Measurements from ENCODE around the gene UBXN11.

Gene UBXN11

DNA sequence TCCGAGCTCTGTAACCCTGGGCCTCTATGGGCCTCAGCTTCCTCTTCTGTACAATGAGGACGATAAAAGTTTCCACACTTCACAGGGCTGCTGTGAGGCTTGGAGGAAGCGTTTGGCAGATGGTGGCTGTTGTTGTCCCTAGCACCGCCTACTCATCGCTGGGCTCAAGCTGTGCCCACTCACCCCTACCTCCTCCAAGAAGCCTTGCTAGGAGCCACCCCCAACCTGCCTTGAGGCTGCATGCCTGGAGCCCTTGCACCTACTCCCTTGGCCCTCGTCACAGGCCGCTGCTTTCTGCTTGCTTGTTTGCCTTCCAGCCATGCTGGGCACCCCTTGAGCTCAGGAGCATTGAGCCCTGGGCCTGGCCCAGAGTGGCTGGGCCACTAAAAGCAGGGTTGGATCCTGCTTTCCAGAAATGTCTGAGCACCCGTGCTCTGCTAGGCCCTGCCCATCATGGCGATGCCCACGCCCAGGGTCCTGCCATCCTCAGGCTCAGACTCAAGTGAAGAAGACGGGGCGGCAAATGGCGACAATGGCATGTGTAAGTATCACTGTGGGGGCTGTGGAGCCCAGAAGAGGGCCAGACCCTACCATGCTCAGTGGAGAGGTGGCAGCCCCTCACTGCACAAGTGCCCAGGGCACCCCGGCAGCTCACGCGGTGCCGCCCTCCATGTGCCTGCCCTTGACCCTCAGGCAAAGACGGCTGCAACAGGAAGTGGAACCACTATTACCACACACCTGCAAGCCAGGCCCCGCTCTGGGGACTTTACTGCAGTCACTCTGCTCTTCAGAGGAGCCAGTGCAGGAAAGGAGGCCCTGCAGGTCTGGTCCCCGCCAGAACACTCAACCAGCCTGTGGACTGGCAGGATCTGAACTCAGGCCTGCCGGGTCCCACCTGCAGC is 17.0 kb downstream of the UBXN11 start:
- no peak for DNase-seq
- TF ChIP-seq, protein P1, sequence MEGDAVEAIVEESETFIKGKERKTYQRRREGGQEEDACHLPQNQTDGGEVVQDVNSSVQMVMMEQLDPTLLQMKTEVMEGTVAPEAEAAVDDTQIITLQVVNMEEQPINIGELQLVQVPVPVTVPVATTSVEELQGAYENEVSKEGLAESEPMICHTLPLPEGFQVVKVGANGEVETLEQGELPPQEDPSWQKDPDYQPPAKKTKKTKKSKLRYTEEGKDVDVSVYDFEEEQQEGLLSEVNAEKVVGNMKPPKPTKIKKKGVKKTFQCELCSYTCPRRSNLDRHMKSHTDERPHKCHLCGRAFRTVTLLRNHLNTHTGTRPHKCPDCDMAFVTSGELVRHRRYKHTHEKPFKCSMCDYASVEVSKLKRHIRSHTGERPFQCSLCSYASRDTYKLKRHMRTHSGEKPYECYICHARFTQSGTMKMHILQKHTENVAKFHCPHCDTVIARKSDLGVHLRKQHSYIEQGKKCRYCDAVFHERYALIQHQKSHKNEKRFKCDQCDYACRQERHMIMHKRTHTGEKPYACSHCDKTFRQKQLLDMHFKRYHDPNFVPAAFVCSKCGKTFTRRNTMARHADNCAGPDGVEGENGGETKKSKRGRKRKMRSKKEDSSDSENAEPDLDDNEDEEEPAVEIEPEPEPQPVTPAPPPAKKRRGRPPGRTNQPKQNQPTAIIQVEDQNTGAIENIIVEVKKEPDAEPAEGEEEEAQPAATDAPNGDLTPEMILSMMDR (IDR thresholded peaks at IDR 0.05; ENCODE audit: low read depth, low read length) = no peak
- no peak overlapping the region for H3K4me3 ChIP-seq (ENCODE audit: low read depth, low read length)
- H3K4me1 ChIP-seq = no peaks in the 10 kb centered on the region
- H3K9me3 ChIP-seq = no peaks in the 10 kb centered on the region
- no peaks in the 10 kb centered on the region for H3K36me3 ChIP-seq
- no peaks in the 10 kb centered on the region for H3K27me3 ChIP-seq

DNA sequence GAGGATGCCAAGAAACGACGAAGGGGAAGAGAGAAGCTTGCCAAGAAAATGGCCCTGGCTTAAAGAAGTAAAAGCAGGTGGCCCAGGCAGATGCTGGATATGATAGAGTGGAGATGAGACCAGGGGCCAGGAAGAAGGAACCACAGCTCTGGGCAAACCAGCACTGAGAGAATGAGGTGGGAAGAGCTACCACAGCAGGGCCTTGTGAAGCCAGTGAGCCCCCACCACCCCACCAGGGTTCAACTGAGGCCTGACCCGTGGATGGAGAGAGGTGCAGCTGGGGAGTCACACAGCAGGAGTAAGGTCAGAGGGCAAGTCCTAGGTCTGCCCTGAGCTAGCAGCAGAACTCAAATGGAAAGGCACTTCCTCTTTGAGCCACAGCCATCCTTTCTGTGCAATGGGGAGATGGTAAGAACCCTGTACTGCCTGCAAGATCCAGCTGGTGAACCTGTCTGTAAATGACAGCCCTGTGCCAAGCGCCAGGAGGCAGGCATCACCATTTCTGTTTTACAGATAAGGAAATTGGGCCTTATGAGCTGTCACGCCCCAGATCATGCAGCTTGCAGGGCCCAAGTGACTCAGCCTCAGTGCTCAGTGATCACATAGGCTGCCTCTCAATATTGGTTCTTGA is 18.0 kb downstream of the UBXN11 start:
- no peak for DNase-seq
- Histone ChIP-seq H3K4me3 (ENCODE audit: low read depth, low read length) (no peak overlapping the region), H3K9me3 (no peaks in the 10 kb centered on the region), H3K4me1 (no peaks in the 10 kb centered on the region), H3K27me3 (no peaks in the 10 kb centered on the region), H3K36me3 (no peaks in the 10 kb centered on the region)
- TF ChIP-seq, protein P1 (IDR thresholded peaks at IDR 0.05; ENCODE audit: low read depth, low read length) = no peak

DNA sequence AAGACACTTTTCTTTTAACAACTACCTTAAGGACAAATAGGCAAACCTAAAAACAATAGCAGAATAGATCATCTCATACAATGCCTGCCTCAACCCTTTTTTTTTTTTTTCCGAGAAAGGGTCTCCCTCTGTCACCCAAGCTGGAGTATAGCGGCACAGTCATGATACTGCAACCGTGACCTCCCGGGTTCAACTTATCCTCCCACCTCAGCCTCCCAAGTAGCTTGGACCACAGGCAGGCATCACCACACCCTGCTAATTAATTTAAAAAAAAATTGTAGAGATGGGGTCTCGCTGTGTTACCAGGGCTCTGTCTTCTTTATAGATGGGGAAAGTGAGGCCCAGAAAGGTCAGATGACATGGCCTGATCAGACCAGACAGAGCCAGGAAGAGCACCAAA is 18.6 kb downstream of the UBXN11 start:
- H3K9me3 ChIP-seq = no peaks in the 10 kb centered on the region
- DNase-seq = no peak
- no peaks in the 10 kb centered on the region for H3K36me3 ChIP-seq
- no peaks in the 10 kb centered on the region for H3K27me3 ChIP-seq
- no peak overlapping the region for H3K4me3 ChIP-seq (ENCODE audit: low read depth, low read length)
- no peaks in the 10 kb centered on the region for H3K4me1 ChIP-seq
- TF ChIP-seq, protein P1 (IDR thresholded peaks at IDR 0.05; ENCODE audit: low read depth, low read length) = no peak

DNA sequence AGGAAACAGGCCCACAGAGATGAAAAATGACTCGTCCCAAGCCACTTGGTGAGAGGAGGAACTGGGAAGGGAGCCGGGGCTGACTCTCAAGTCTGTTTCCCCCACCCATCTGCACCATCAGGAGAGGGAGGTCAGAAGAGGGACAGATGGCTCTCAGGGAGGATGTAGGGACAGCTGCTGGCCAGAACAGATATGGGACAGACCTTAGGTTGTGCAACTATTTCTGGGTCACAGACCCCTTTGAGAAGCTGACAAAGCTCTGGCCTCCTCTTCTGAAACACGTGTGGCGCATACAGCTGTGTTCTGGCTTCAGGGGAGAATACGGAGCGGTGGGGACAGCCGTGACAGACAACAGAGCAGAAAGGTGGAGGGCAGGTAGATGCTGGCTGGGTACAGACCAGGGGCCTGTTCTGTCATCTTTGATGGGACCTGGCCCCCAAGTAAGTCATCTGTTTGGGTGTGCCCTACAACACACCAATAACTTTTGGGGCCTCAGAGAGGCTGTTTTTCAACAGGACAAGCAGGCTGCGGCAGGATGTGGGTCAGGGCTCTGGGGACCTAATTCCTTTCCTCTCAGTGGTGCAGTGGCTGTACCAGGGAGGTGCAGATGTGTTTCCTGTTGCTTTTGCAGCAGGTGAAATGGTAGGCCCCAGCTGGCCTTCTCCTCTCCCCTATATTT is 19.3 kb downstream of the UBXN11 start:
- H3K4me1 ChIP-seq = no peaks in the 10 kb centered on the region
- no peaks in the 10 kb centered on the region for H3K27me3 ChIP-seq
- no peak overlapping the region for H3K4me3 ChIP-seq (ENCODE audit: low read depth, low read length)
- no peaks in the 10 kb centered on the region for H3K9me3 ChIP-seq
- H3K36me3 ChIP-seq = no peaks in the 10 kb centered on the region
- TF ChIP-seq, protein P1 (IDR thresholded peaks at IDR 0.05; ENCODE audit: low read depth, low read length) = no peak
- DNase-seq = no peak

DNA sequence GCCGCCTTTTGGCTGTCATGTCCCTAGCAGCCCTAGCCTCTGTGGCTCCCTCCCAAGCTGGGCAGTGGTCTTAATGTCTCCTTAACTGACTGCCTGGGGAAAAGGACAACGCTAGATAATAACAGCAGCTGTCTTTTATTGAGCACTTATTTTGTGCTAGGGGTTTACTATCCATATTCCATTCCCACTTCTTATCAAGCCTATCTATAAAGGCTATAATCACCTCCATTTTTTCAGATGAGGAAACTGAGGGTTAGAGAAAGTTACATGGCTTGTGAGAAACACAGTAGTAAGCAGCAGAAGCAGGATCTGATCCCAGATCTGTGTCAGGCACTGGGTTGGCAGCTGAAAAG is 20.4 kb downstream of the UBXN11 start:
- TF ChIP-seq, protein P1 (IDR thresholded peaks at IDR 0.05; ENCODE audit: low read depth, low read length) = no peak
- no peaks in the 10 kb centered on the region for H3K27me3 ChIP-seq
- H3K4me1 ChIP-seq = no peaks in the 10 kb centered on the region
- H3K36me3 ChIP-seq = no peaks in the 10 kb centered on the region
- H3K9me3 ChIP-seq = no peaks in the 10 kb centered on the region
- no peak overlapping the region for H3K4me3 ChIP-seq (ENCODE audit: low read depth, low read length)
- DNase-seq = no peak
